ENCODE results near the gene SDHA.

GRCh38 chr5:192691-192969 lies 25.5 kb upstream of the SDHA start:
- TF ChIP-seq CTCF (conservative IDR thresholded peaks at IDR 0.05; ENCODE audit: low read depth, low read length) (no peak), EZH2 (IDR thresholded peaks at IDR 0.05; ENCODE audit: low read length, unreplicated experiment) (no peak), EZH2phosphoT487 (IDR thresholded peaks at IDR 0.05; ENCODE audit: borderline replicate concordance, low read length) (no peak)
